GM18861 (cell line): ENCODE measurements around the gene WFDC8.

Experiments
- ATAC-seq: cut with Tn5 transposase; IDR thresholded peaks from one replicate; pipeline ENCODE4 v1.9.1; 2021; ENCODE audit not compliant: unreplicated experiment

The WFDC8 gene

DNA sequence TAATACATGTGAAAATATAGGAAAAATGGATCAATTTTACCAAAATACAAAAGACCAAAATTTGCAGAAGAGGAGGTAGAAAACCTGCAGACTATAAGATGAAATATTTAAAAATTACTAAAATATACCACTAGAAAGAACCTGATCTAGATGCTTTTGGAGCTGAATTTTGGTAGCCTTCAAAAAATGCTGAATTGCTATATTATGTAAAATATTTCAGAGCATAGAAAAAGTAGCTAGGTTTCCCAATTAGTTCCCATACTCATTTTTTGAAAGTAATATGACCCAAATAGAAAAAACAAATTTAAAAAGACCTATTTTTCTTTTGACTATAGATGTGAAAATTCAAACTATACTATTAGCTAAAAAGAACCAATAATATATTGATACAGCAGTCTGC is 28.3 kb downstream of the WFDC8 start:
- ATAC-seq, result no peak

DNA sequence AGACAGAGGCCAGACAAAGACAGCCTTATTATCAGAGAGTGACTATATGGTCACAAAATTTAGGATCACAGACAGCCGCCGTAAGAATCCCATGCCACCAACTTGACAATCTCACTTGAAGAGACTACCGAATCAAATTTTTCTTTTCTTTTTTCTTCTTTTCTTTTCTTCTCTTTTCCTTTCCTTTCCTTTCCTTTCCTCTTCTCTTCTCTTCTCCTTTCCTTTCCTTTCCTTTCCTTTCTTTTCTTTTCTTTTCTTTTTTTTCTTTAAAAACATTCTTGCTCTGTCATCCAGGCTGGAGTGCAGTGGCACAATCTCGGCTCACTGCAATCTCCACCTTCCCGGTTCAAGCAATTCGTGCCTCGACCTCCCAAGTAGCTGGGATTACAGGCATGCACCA is 30.7 kb downstream of the WFDC8 start:
- no peak for ATAC-seq

DNA sequence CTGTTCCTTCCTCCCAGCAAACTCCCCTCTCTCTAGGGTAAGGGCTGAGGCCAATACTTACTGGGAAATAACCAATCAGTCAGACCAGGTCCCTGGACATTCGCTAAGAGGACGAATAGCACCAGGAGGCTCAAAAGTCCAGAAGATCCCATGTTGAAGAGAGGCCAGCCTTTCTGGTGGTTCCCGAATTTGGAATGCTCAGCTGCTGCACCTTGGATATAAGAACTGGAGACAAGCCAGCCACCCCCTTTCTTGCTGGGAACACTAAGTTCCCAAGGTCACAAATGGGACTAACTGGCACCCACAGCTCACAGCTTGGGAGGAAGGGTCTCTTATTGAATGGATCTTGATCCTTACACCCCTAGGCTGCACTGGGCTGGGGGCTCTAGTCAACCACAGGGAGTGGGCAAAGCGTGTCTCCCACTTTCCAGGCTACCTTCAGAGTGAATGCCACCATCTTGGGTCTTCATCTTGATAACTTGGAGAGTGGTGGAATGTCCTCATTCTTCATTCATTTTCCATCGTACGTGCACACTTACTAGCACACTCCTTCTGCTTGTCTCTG is 31.8 kb downstream of the WFDC8 start, which contains the start of gene EPPIN:
TSS of gene EPPIN (minus strand) at position 196 of the 565 bp plus-strand sequence. CDS start at position 152, 44 bp downstream.
- ATAC-seq, result no peak

DNA sequence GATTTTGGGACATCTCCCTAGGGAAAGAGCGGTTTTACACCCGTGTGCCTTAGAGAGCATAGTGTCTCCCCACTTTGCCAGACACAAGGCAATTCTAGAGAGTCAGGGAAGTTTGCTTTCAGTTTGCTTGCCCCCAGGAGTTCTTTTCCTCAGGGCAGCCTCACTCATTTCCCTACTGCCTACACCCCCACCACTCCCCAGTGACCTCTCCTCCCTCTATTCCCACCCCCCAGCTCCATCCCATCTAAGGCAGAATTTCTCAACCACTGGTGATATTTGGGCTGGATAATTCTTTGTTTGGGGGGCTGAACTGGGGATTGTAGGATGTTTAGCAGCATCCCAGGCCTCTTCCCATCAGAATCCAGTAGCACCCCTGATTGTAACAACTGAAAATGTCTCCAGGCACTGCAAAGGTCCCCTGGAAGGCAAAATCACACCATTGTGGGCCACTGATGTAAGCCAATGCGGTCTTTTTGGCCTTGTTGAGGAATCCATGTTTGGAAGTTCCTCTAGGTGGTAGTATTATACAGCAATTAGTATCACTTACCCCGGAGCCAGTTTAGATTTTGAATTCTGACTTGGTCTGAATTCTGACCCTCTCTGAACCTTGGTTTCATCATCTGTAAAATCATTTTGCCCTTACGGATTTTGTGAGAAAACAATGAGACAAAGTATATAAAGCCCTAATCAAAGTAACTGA is 33.2 kb downstream of the WFDC8 start:
- no peak for ATAC-seq

DNA sequence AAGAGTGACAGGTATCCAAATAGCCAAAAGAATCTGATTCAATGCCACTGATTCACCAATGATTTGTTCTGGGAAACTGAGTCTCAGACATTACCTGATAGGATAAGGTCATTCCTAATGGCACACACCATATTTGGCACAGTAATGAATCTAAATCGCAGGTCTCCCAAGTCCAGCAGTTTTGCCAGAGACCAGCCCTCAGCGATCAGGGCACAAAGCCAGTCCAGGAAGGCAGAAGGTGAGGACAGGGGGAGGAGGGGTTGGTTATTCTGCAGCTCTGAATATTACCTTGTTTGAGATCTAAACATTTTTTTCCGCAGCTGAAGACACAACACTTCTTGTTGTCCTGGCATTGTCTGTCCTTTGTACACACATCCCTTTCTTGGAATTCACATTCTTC is 33.7 kb downstream of the WFDC8 start:
- no peak for ATAC-seq

DNA sequence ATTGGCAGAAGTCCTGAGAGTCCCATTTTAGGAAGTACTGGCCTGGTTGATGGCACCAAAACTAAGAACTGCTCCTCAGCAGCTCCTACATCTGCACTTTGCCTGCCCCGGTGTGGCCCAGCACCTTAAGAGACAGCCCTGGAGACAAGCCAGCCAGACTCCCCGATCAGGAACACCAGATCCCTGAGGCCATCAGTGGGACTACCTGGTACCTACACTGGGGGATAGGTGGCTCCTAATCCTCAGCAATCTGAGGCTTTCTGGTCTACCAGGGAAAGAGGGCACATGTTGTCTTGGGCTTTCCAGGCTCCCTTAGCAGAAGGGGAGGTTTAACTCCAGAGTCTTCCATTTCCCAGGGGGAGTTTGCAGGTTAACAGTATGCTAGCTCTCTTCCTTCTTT is 39.7 kb downstream of the WFDC8 start, which contains the start of gene WFDC6:
TSS of gene WFDC6 (minus strand) at position 101 of the 400 bp plus-strand sequence. CDS start at position 26, 75 bp downstream.
- no peak for ATAC-seq

DNA sequence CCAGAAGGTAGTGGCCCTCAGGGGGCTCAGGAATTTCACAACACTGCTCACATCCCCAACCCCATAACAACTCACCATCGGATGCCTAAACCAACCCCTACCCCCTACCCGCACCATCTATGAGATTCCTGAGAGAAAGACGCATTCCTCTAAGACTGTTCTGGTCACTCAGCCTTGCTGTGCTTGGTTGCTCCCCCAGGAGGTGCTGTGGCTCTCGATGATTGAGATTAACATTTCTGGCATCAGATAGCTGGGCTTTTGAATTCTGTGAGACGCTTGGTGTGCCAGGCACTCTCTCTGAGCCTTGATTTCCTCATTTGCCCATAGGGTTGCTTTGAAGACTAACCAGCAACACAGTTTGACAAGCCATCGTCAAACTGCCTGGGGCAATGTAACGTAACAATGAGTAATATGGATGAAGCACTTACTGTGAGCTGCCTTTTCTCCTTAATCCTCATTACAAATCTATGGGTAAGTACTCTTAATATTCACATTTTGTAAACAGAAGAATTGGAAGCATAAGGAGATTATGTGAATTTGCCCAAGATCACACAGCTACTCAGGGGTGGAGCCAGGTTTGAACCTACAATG is 40.8 kb downstream of the WFDC8 start:
- ATAC-seq, result no peak

DNA sequence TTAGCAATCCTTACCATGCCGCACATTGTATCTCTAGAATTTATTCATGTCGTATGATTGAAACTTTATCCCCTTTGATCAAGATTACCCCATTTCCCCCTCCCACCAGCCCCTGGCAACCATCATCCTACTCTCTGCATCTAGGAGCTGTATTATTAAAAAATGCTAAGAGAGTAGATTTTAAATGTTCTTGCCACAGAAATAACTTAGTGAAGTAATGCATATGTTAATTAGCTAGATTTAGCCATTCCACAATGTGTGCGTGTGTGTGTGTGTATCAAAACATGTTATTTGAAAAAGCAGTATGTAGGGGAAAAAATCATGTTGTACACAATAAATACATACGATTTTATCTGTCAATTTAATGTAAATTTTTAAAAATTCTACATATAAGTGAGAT is 51.8 kb downstream of the WFDC8 start:
- no peak for ATAC-seq

DNA sequence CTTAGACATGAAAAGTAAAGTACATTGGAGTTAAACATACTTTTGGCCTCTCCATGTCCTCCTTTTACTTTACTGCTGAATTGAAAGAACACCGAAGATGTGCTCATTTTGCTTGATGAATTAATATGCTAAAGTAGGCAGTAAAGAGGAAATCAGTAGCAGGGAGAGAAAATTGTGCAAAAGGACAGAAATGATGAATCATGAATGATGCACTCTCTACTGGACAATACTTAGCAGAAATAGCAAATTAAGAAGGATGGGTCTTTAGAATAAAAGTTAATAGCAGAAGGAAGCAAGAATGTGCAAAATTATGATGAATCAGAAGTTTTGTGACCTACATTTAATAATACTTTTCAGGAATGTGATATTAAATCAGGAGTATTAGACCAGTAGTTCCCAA is 55.3 kb downstream of the WFDC8 start:
- ATAC-seq, result no peak

DNA sequence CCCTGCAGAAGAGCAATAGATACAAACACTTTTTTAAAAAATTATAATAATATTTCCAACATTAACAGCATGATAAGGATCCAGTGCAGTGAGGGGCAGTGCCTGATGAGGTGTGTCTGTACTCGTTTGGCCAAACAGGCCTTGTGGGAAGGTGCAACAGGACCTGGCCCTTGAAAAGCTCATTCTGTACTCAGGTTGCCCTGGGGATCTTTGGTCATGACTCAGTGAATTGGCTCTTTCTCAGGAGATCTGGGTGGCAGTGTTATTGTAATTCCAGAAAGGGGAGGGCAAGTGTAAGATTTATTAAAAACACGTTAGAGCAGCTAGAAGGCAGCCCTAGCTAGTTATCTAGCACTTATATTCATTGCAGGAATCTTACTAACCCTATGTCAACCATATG is 60.8 kb downstream of the WFDC8 start:
- ATAC-seq, result no peak

DNA sequence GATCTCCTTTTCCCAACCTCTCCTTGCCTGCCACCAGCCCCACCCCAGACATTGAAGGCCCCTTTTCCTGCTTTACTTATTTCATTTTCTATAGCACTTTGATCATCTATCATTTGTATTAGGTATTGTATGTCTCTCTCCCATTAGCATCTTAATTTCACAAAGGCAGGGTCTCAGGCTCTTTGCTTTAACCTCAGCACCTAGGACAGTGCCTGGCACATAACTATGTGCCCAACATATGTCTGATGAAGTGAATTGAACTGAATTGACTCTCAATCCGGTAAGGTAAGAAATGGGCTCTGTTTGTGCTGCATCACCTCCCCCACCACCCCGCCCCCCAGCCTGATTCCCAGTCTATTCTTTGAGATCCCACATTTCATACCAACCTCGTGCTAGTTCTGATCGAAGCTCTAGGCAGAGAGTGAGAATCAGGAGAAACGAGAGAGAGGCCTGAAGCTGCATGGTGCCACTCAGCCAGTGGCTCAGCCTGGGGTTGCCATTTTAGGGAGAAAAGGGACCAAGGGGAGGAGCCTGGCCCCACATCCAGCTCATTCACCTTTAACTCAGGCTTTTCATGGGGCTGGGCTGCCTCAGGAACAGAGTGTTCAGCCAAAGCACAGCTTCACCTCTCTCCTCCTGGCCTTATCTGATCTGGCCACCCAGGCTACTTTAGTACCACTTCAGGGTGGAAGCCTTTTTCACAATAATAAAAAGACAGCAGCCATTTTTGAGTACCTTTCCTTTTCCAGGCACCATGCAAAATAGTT is 63.8 kb downstream of the WFDC8 start, which contains the start of gene SPINT3:
TSS of gene SPINT3 (minus strand) at position 476 of the 767 bp plus-strand sequence. CDS start at position 462, 14 bp downstream.
- no peak for ATAC-seq

DNA sequence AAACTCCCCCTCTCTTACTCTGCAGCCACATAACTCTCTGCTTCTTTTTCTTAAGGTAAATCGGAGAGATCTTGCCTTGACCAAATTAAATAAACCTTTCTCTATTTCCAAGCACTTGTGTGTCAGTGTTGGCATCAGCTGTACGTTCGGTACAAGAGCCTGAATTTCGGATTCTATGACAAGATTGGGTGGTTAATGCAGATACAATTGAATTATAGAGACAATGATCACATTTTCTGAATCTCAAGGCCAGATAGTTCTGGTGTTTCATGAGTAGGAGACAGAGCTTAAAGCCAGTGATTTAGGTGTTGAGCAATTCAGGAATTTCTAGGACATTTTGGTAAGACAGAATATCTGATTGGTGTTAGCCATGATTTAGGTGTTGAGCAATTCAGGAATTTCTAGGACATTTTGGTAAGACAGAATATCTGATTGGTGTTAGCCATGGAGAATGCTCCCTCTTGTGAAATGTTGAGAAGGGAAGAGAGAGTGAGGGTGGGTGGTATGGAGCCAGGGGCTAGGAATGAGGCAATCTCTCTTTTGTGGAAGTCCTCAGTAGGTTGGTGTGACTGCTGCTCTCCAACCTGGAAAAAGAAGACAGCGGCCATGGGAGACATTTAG is 68.7 kb downstream of the WFDC8 start:
- ATAC-seq, result no peak

DNA sequence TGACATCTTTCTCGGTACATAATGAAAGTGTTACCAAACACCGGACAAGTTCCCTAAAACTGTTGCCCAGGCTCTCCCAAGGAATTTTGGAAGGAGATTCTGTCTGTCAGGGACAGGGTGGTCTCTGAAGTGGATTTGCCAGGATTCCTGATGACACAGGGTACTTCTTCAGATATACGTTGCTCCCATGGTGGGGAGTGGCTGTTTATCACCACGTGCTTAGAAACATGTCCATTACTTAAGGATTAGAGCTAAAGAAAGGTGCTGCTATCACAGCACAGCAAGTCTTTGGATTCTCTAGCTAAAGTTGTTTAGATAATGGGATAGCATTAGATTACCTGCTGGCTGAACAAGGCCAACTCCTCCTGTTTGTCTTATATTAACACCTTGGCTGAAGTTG is 70.0 kb downstream of the WFDC8 start:
- no peak for ATAC-seq

DNA sequence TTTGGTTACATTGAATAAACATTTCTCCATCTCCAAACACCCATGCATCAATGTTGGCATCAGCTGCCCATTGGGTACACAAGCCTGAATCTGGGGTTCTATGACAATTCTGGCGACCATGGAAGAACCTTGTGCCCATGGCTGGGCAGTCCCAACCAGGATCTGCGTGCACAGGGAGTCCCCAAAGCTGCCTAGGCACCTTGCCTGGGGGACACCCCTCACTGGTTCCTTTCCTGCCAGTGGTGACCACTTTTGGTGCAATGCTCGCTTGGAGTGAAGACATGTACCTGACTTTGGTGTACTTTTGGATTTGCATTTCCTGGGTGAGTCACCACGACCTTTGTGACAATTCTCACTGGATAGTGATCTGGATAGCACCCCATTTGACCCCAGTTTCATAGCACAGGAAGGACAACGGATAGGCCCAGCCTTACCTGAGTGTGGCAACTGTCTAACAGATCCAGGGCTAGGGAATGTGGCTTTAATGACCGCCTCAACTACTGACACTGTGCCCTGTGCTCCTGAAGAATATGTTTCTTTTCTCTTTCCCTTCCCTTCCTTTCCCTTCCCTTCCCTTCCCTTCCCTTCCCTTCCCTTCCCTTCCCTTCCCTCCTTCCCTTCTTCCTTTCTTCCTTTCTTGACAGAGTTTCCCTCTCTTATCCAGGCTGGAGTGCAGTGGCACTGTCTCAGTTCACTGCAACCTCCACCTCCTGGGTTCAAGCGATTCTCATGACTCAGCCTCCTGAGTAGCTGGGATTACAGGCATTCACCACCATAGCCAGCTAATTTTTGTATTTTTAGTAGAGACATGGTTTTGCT is 70.8 kb downstream of the WFDC8 start:
- no peak for ATAC-seq

DNA sequence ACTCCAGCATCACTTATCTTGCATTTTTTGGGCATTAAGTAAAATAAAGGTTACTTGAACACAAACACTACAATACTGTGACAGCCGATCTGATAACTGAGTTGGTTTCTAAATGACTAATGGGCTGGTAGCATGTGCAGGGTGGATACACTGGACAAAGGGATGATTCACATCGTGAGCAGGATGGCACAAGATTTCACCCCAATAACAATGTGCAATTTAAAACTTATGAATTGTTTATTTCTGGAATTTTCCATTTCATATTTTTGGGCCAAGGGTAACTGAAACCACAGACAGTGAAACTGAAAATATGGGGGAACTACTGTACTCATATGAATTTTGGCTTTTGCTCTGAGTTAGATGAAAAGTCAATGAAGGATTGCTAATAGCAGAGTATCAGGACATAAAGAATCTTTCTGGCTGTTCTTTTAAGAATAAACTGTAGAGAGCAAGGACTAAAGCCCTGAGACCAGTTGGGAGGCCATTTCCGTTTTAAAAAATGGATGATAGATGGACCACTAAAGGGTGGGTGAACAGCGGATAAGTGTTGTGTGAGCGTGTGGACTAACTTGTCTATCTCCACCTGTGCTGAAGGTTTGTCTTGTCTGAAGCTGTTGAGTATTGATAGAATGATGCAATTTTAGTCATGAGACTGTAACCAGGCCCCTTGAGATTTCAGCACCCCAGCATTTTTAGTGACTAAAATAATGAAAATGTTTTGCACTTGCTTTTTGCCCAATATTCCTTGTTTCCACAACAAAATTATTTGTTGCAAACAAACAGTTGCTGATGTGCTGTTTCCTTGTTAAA is 71.9 kb downstream of the WFDC8 start:
- ATAC-seq, result peak; percentile 48

DNA sequence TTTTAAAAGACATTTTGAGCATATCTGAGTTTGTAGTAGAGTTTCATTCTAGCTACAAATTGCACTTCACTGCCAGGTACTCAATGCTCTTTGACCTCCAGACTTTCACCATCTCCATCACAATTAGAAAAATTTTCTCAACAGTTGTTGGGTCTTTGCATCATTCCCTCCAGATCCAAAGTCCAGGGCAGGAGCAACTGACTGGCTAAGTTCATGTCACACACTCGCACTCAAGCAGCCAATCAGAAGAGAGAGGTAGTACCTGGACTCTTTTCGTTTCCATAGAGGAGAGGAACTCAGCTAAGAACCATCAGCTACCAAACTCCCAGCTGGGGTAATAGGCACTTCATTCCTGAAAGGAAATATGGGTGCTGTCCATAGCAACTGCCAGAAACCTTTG is 72.7 kb downstream of the WFDC8 start:
- no peak for ATAC-seq

DNA sequence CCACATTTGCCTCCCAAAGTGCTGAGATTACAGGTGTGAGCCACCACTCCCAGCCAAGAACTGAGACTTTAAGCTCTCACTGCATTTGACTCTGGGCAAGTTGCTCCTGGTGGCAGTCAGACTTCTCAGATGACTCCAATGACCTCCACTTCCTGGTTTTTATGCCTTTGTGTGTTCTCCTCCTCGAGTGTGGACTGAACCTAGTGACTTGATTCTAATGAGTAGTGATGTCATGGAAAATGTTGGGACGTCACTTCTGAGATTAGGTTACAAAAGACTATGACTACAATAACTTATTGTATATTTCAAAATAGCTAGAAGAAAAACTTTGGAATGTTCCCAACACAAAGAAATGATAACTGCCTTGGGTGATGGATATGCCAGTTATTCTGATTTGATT is 75.7 kb downstream of the WFDC8 start:
- no peak for ATAC-seq

DNA sequence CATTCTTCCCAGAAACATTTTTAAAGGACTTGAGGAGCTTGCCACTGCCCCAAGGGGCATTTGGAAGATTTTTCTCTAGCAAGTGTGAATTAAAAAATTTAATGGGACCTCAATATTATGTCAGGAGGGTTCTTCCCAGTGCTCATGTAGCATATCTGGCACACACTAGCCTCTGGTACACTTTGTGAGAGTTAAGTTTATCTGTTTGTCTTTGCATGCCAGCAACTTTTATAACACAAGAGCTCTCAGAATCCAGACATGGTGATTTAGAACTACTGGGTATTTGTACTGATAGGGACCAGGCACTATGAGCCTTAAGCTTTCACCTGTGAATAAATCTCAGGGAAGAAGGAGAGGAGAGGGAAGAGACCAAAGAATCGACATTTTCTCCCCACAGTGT is 76.5 kb downstream of the WFDC8 start:
- ATAC-seq, result no peak
